Measurements from ENCODE around the gene KIAA1328. TPM values are rescaled to one million over a fixed set of nuclear protein-coding genes. Genes with fewer than 3 reads are reported as not detected.

KIAA1328 gene
- total RNA-seq, 1 experiment from 2014 or later: 10.2 TPM

- no peak for DNase-seq
- no peaks in the 10 kb centered on the region for H3K27me3 Mint-ChIP-seq (ENCODE audit: unreplicated experiment)
- no peaks in the 10 kb centered on the region for H3K36me3 Mint-ChIP-seq (ENCODE audit: insufficient read depth, unreplicated experiment)
- intact Hi-C loops (cut with micrococcal nuclease; ENCODE audit: unreplicated experiment): no loop called here
- no peaks in the 10 kb centered on the region for H3K9me3 Mint-ChIP-seq (ENCODE audit: low read depth, unreplicated experiment)
- H3K4me3 Mint-ChIP-seq (ENCODE audit: low read depth, unreplicated experiment): no peak overlapping the region
- BruUV-seq (replicated peaks): no TSS peak
- TF ChIP-seq CTCF (IDR thresholded peaks at IDR 0.05; ENCODE audit: unreplicated experiment): no peak
- CTCF ChIA-PET: no interaction called here
- no peaks in the 10 kb centered on the region for H3K4me1 Mint-ChIP-seq (ENCODE audit: low read depth, unreplicated experiment)
- H3K27ac Mint-ChIP-seq (ENCODE audit: unreplicated experiment): no peak overlapping the region
Observed at GRCh38 chr18:37207343-37207742, 378.4 kb downstream of the KIAA1328 start.

GRCh38 chr18:37210781-37211180 lies 381.9 kb downstream of the KIAA1328 start:
- Mint-ChIP-seq H3K4me1 (ENCODE audit: low read depth, unreplicated experiment) (no peaks in the 10 kb centered on the region), H3K4me3 (ENCODE audit: low read depth, unreplicated experiment) (no peak overlapping the region), H3K27ac (ENCODE audit: unreplicated experiment) (no peak overlapping the region), H3K9me3 (ENCODE audit: low read depth, unreplicated experiment) (peaks cover under 1% of the 10 kb centered on the region), H3K36me3 (ENCODE audit: insufficient read depth, unreplicated experiment) (no peaks in the 10 kb centered on the region), H3K27me3 (ENCODE audit: unreplicated experiment) (no peaks in the 10 kb centered on the region)
- intact Hi-C loops (cut with micrococcal nuclease; ENCODE audit: unreplicated experiment): no loop called here
- CTCF ChIA-PET: interaction anchor here (1.1 kb wide), 1 partner anchor 125 kb away, joined by 4 read pairs; no protein-coding TSS in a partner anchor
- TF ChIP-seq CTCF (IDR thresholded peaks at IDR 0.05; ENCODE audit: unreplicated experiment): no peak
- no TSS peak for BruUV-seq (replicated peaks)
- no peak for DNase-seq

- Mint-ChIP-seq H3K9me3 (ENCODE audit: low read depth, unreplicated experiment) (peaks cover 12% of the 10 kb centered on the region), H3K36me3 (ENCODE audit: insufficient read depth, unreplicated experiment) (no peaks in the 10 kb centered on the region), H3K4me3 (ENCODE audit: low read depth, unreplicated experiment) (no peak overlapping the region), H3K4me1 (ENCODE audit: low read depth, unreplicated experiment) (no peaks in the 10 kb centered on the region), H3K27me3 (ENCODE audit: unreplicated experiment) (no peaks in the 10 kb centered on the region), H3K27ac (ENCODE audit: unreplicated experiment) (no peak overlapping the region)
- no TSS peak for BruUV-seq (replicated peaks)
- CTCF ChIA-PET: no interaction called here
- intact Hi-C loops (cut with micrococcal nuclease; ENCODE audit: unreplicated experiment): no loop called here
- no peak for TF ChIP-seq CTCF (IDR thresholded peaks at IDR 0.05; ENCODE audit: unreplicated experiment)
- DNase-seq: no peak
Observed at GRCh38 chr18:37218022-37218590, 389.2 kb downstream of the KIAA1328 start.

- BruUV-seq (replicated peaks): no TSS peak
- CTCF ChIA-PET: no interaction called here
- DNase-seq: no peak
- Mint-ChIP-seq H3K36me3 (ENCODE audit: insufficient read depth, unreplicated experiment) (no peaks in the 10 kb centered on the region), H3K27me3 (ENCODE audit: unreplicated experiment) (no peaks in the 10 kb centered on the region), H3K4me1 (ENCODE audit: low read depth, unreplicated experiment) (no peaks in the 10 kb centered on the region), H3K9me3 (ENCODE audit: low read depth, unreplicated experiment) (peaks cover 12% of the 10 kb centered on the region), H3K27ac (ENCODE audit: unreplicated experiment) (no peak overlapping the region), H3K4me3 (ENCODE audit: low read depth, unreplicated experiment) (no peak overlapping the region)
- intact Hi-C loops (cut with micrococcal nuclease; ENCODE audit: unreplicated experiment): no loop called here
- no peak for TF ChIP-seq CTCF (IDR thresholded peaks at IDR 0.05; ENCODE audit: unreplicated experiment)
Observed at GRCh38 chr18:37219257-37219656, 390.3 kb downstream of the KIAA1328 start.

Measured in Calu3 (cell line).